Skeletal muscle tissue (tissue), 4 donors: ENCODE measurements around the gene DKK3. TPM values are rescaled to one million over a fixed set of nuclear protein-coding genes. Genes with fewer than 3 reads are reported as not detected.
A peak's percentile ranks its signal among the peaks of the same experiment; 100 is the strongest.
"Not testable (repeated sequence)": the region's sequence is repeated elsewhere in the genome, so short reads cannot be mapped to it uniquely, and the experiment has no call there.

Source experiments
- H3K27ac ChIP-seq: one replicate; pipeline ENCODE4 v1.7.0; 2013; ENCODE audit warnings: mild to moderate bottlenecking, low read depth, low read length, inconsistent platforms
- H3K27me3 ChIP-seq, 3 donors: one replicate each; pipeline ENCODE4 v1.7.0; 2013; ENCODE audit warnings: low read length in 3 of 3; ENCODE audit not compliant: control insufficient read depth in 3 of 3, insufficient read depth in 3 of 3
- H3K36me3 ChIP-seq, 3 donors: one replicate each; pipeline ENCODE4 v1.7.0; 2013; ENCODE audit warnings: low read length in 3 of 3; ENCODE audit not compliant: control insufficient read depth in 3 of 3, insufficient read depth in 3 of 3
- H3K4me1 ChIP-seq, 3 donors: one replicate each; pipeline ENCODE4 v1.7.0; 2013; ENCODE audit warnings: low read length in 3 of 3, mild to moderate bottlenecking in 3 of 3; ENCODE audit not compliant: control insufficient read depth in 3 of 3, insufficient read depth in 3 of 3
- H3K4me3 ChIP-seq, 3 donors: one replicate each; pipeline ENCODE4 v1.7.0; 2013; ENCODE audit warnings: low read length in 3 of 3
- H3K9ac ChIP-seq, 3 donors: one replicate each; pipeline ENCODE4 v1.7.0; 2013; ENCODE audit warnings: low read length in 3 of 3, mild to moderate bottlenecking in 3 of 3, moderate library complexity in 2 of 3, low read depth in 1 of 3
- H3K9me3 ChIP-seq, 3 donors: one replicate each; pipeline ENCODE4 v1.7.0; 2013; ENCODE audit warnings: low read length in 3 of 3; ENCODE audit not compliant: control insufficient read depth in 3 of 3
- total RNA-seq: library from RNA; depleted of rRNA; stranded (reverse); fragments of >200 nt; gene quantifications from one replicate; pipeline ENCODE4 v1.2.3, GENCODE V29; 2014
- donor health status: Osteomylitis.

Gene DKK3
- total RNA-seq, 1 donor from 2014 or later: 56.4 TPM

- Histone ChIP-seq H3K4me3 (no peak overlapping the region), H3K4me1 (peaks cover 12 to 33% (median 22%) of the 10 kb centered on the region in 3 donors), H3K27ac (no peak overlapping the region), H3K9me3 (no peaks in the 10 kb centered on the region), H3K36me3 (no peaks in the 10 kb centered on the region), H3K27me3 (no peaks in the 10 kb centered on the region), H3K9ac (peak overlapping the region in 2 of 3 donors; percentile 25 to 33)
Measured at GRCh38 chr11:12046636-12047236, 38.3 kb upstream of the DKK3 start.

- no peak overlapping the region for H3K27ac ChIP-seq
- no peaks in the 10 kb centered on the region for H3K9me3 ChIP-seq
- H3K4me1 ChIP-seq: peaks cover 12 to 32% (median 22%) of the 10 kb centered on the region in 3 donors
- H3K9ac ChIP-seq: no peak overlapping the region
- no peaks in the 10 kb centered on the region for H3K27me3 ChIP-seq
- H3K4me3 ChIP-seq: no peak overlapping the region
- H3K36me3 ChIP-seq: no peaks in the 10 kb centered on the region
Measured at GRCh38 chr11:12045914-12046635, 37.6 kb upstream of the DKK3 start.

- Histone ChIP-seq H3K27ac (peak overlapping the region; percentile 60), H3K36me3 (no peaks in the 10 kb centered on the region), H3K4me3 (no peak overlapping the region), H3K4me1 (peaks cover 12 to 23% (median 15%) of the 10 kb centered on the region in 3 donors), H3K27me3 (no peaks in the 10 kb centered on the region), H3K9ac (peak overlapping the region in 1 of 3 donors; percentile 57), H3K9me3 (no peaks in the 10 kb centered on the region)
Measured at GRCh38 chr11:12044799-12045198, 36.4 kb upstream of the DKK3 start.

GRCh38 chr11:12043959-12044791, 35.7 kb upstream of the DKK3 start:
- H3K9ac ChIP-seq: peak overlapping the region in 1 of 3 donors; percentile 57
- H3K9me3 ChIP-seq: no peaks in the 10 kb centered on the region
- peaks cover 12 to 23% (median 15%) of the 10 kb centered on the region in 3 donors for H3K4me1 ChIP-seq
- no peaks in the 10 kb centered on the region for H3K27me3 ChIP-seq
- H3K4me3 ChIP-seq: peak overlapping the region; percentile 9 to 45 (median 27)
- H3K27ac ChIP-seq: peak overlapping the region; percentile 60
- no peaks in the 10 kb centered on the region for H3K36me3 ChIP-seq

GRCh38 chr11:12043221-12043620, 34.8 kb upstream of the DKK3 start:
- H3K4me1 ChIP-seq: peaks cover 12 to 23% (median 15%) of the 10 kb centered on the region in 3 donors
- no peaks in the 10 kb centered on the region for H3K27me3 ChIP-seq
- H3K9me3 ChIP-seq: no peaks in the 10 kb centered on the region
- H3K27ac ChIP-seq: no peak overlapping the region
- no peaks in the 10 kb centered on the region for H3K36me3 ChIP-seq
- H3K4me3 ChIP-seq: no peak overlapping the region
- H3K9ac ChIP-seq: no peak overlapping the region

GRCh38 chr11:12042215-12042676, 33.8 kb upstream of the DKK3 start:
- Histone ChIP-seq H3K36me3 (no peaks in the 10 kb centered on the region), H3K4me1 (peaks cover 7 to 16% (median 10%) of the 10 kb centered on the region in 3 donors), H3K9me3 (no peaks in the 10 kb centered on the region), H3K9ac (no peak overlapping the region), H3K4me3 (no peak overlapping the region), H3K27me3 (no peaks in the 10 kb centered on the region), H3K27ac (no peak overlapping the region)

- not testable (repeated sequence) for H3K4me3 ChIP-seq, H3K9me3 ChIP-seq, H3K36me3 ChIP-seq, H3K27ac ChIP-seq, H3K27me3 ChIP-seq, H3K9ac ChIP-seq
- H3K4me1 ChIP-seq: peaks cover 5 to 11% (median 8%) of the 10 kb centered on the region in 3 donors
Measured at GRCh38 chr11:12040719-12041118, 32.3 kb upstream of the DKK3 start.

GRCh38 chr11:12032968-12033367, 24.5 kb upstream of the DKK3 start:
- no peaks in the 10 kb centered on the region for H3K9me3 ChIP-seq
- no peaks in the 10 kb centered on the region for H3K36me3 ChIP-seq
- H3K27me3 ChIP-seq: no peaks in the 10 kb centered on the region
- H3K9ac ChIP-seq: no peak overlapping the region
- no peak overlapping the region for H3K27ac ChIP-seq
- H3K4me1 ChIP-seq: peaks cover 6 to 12% (median 10%) of the 10 kb centered on the region in 3 donors
- no peak overlapping the region for H3K4me3 ChIP-seq

- Histone ChIP-seq H3K4me1 (peaks cover 10 to 18% (median 16%) of the 10 kb centered on the region in 3 donors), H3K27ac (no peak overlapping the region), H3K27me3 (no peaks in the 10 kb centered on the region), H3K36me3 (no peaks in the 10 kb centered on the region), H3K9ac (no peak overlapping the region), H3K9me3 (no peaks in the 10 kb centered on the region), H3K4me3 (no peak overlapping the region)
Measured at GRCh38 chr11:12031856-12032544, 23.6 kb upstream of the DKK3 start.
